Urothelium cell line (cell line): Measurements from ENCODE around the gene SCARB2.

ENCODE experiments used
- DNase-seq: peaks from one replicate; pipeline ENCODE4 v3.0.0; 2011; ENCODE audit warnings: low spot score, mixed read lengths
- FAIRE-seq: peaks from 2 replicates; lab custom pipeline; 2011; peaks lifted over from hg19 to GRCh38; lab: Jason Lieb, UNC

The SCARB2 gene

GRCh38 chr4:76201276-76201675 lies 12.3 kb downstream of the SCARB2 start:
- DNase-seq (no peak), FAIRE-seq (no peak)

DNA sequence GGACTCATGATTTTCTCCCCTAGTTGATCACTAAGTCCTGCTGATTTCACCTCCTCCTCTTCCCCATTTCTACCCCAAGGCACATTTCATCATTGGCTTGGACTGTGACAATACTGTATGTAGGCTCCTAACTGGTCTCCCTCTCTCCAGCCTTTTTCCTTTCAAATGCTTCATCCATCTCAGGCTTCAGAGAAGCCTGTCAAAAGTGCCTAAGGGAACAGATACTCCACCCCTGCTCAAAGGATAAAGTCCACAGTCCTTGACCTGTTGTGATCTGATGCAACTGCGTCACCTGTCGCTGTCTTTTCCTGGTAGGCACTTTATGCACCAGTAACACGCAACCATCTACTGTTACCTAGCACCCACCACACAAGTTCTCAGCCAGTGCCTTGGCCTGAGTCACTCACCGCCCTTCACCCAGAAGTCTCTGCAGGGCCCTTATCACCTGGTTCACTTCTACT lies 12.8 kb downstream of the SCARB2 start:
- DNase-seq (no peak), FAIRE-seq (no peak)

DNA sequence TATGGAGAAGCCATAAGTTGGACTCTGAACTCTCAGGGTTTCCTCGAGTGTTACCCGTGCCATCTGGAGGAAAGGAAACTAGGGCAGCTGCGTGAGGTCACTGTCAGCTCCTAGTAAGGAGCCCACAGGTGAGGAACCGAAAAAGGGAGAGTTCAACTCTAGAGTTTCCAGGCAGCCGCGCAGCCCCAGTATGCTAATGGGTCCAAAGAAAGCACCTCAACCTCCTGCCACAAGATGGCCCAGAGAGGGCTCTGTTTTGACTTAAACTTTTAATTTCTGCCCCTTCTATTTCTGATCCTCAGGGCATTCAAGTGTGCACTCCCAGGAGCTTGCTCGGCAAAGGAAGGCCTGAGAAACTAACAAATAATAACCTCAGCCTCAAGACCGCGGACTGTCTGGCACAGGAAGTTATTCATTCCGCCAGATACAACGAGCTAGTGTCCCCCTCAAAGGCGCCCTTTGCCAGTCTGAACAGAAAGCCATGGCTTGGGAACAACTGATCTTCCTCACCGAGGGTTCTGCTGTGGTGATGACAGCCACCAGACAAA lies 13.9 kb downstream of the SCARB2 start:
- FAIRE-seq (no peak), DNase-seq (no peak)

DNA sequence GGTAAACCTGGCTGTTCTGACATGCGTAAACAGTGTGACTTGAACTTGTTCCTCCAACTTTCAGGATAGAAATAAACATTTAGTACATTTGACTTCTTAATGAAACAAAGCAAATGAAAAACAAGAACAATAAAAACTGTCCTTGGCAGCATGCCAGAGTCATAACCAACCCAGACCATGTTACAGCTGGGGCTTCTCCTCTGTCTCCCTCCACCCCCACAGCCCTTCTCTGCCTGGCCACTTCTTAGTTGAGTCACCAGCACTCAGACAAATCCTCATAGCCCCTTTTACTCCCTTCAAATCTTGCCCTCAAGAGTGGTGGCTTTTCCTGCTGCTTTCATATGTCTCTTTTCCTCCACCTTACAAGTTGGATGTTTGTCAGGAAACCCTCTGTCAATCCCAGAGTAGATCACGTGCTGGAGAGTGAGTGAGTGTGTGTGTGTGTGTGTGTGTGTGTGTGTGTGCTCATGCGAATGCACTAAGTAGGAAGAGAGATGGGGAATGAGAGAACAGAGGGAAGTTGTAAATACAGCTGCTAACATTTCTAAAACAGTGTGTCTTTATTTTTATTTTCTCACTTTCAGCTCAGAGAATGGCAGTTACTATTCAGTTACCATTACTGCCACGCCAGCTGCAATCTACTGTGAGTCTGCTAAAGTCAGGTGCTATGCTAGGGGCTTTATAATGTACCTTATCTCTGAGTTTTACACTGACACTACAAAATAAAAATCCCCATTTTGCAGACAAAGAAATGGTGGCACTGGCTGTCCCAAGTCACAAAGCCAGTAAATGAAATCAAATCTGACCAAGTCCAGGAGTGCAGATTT lies 15.0 kb downstream of the SCARB2 start:
- DNase-seq (peak; percentile 70), FAIRE-seq (no peak)

GRCh38 chr4:76197971-76198410 lies 15.6 kb downstream of the SCARB2 start:
- DNase-seq = peak; percentile 63
- no peak for FAIRE-seq

DNA sequence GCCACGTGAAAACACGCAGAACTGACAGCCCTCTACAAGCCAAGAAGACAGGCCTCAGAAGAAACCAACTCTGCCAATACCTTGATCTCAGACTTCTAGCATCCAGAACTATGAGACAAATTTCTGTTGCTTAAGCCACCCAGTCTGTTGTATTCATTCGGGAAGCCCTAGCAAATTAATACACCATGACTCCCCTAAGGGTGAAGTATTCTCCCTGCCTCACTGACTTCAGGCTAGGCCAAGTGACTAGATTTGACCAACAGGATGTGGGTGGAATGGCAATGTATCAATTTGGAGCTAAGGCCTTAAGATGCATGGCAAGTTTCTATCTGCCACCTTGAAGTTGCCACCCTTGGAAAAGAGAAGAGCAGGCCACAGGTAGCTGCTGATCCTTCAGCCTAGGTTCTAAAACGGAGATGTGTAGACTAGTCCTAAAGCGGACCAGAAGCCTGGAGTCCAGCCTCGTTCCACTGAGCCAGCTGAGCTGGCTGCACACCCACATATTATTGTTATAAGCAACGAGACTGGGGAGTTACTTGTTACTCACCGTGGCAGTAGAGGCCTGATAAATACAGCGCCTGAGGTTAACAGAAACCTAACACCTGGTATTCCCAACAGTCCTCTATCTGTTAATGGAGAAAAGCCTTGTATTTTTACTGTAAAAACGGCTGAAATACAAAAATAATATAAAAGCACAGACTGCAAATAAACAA lies 16.4 kb downstream of the SCARB2 start:
- FAIRE-seq (no peak), DNase-seq (no peak)

DNA sequence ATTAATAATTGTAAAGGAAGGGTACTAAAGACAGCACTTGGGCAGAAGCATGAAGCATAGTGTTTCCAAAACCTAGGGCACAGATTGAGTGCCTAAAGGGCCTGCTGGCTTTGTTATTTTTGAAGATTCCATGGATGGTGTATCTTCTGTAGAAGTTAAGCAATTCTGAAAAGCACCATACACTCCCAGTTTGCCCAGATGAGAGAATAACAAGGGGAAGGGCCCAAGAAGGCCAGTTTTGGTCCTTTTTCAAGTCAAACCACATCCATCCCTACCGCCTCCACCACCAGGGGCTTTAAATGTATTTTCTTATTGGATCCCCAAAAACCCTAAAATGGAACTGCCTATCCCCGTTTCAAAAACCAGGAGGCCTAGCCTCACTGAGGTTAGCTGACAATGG lies 17.2 kb downstream of the SCARB2 start:
- no peak for FAIRE-seq

GRCh38 chr4:76195326-76195725 lies 18.3 kb downstream of the SCARB2 start:
- DNase-seq (no peak), FAIRE-seq (no peak)

More for the DNA sequence above, 17.2 kb downstream of the SCARB2 start:
- DNase-seq = no peak

- FAIRE-seq = no peak
- peak; percentile 30 for DNase-seq
Measured at GRCh38 chr4:76194325-76194724, 19.3 kb downstream of the SCARB2 start.

- DNase-seq (no peak), FAIRE-seq (no peak)
Measured at GRCh38 chr4:76192236-76192635, 21.4 kb downstream of the SCARB2 start.

GRCh38 chr4:76188557-76188956 lies 25.1 kb downstream of the SCARB2 start:
- FAIRE-seq (no peak), DNase-seq (no peak)

DNA sequence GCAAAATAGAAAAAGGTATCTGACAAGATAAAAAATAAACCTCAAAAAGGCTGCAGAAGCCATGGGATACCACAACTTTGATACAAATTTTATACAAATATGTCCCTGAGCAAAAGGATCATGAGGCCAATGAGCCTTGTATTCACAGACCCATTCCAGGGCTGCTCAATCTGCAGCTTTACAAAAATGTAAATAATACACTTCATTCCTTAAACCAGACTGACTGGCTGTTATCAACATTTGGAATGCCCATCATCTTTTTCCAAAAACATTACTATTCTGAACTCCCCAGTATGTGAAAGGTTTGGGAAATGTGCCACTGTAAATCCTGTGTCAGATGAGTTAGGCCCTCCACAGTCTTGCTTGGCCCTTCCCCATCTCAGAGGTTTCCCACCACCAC lies 25.5 kb downstream of the SCARB2 start:
- no peak for FAIRE-seq
- no peak for DNase-seq

DNA sequence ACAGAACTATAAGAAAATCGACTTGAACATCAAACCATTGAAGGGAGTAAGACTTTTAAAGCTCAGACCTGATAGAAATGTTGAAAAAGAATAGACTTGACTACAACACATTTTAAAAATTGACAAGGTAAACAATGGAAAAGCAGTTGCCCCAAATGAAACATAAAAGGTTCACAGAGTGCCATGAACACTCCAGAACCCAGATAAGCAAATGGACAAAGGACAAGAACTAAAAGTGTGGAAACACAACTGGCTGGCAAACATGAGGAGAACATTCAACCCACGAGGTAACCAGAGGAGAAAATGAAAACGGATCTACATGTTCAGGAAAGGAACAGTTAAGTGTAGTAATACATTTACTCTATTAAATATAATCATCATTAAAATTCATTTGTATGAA lies 26.5 kb downstream of the SCARB2 start:
- DNase-seq (no peak), FAIRE-seq (no peak)

DNA sequence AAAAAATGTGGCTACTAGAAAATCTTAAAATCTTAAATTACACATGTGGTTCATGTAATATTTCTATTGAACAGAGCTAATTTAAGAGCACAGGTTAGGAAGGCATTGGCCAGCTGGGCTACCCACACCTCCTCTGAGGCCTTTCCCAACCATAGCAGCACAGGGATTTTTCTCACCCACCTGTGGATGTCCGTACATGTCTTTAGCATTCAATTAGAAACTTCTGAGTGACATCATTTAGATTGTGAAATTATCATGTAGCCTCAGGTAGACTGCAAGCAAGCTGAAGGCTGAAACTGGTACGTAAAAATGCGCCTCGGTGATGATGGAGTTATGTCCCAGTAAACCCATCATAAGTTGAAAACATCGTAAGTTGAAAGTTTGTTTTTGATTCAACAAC lies 31.2 kb downstream of the SCARB2 start:
- no peak for FAIRE-seq
- no peak for DNase-seq

DNA sequence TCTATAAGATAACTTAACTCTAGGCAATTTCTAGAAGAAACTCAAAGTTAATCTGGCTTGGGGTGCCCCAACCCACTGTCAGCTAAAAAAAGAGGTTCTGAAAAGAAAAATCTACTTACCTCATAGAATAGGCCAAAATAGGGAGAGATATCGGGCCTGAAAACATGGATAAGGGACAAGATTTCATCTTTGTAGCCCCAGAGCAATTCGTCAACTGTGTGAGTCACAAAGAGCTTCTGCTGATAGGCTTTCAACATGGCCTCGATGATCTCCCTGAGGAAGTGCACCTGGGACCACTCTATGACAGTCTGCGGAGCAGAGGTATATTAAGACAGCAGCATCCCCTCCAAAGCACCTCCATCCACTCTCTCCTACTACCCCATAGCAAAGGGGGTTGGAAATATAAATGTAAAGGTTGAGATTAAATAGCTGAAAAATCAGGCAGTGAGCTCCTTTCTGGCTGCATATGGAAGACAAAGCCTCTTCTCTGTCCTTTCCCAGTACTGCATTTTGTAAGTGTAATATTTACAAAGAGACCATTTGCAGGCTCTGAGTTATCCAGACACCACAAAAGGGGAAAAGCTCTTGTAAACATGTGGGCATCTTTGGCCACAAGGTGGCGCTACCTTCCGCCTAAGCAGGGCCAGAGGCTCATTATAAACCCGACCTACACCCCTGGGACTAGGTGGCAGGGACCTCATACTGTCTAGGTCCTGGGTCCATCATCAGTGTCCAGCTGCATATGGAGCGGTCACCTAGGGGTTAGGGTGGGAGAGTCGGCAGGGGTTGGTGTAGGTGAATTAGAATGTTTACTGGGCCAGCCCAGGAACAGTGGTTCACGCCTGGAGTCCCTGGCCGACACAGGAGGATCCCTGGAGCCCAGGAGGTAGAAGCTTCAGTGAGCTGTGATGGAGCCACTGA lies 34.0 kb downstream of the SCARB2 start:
- peak; percentile 80 for DNase-seq

GRCh38 chr4:76178296-76178695 lies 35.3 kb downstream of the SCARB2 start:
- FAIRE-seq = no peak

More for the DNA sequence above, 34.0 kb downstream of the SCARB2 start:
- FAIRE-seq = peak; percentile 55

GRCh38 chr4:76177709-76178108 lies 35.9 kb downstream of the SCARB2 start:
- no peak for FAIRE-seq
- DNase-seq = no peak

More at GRCh38 chr4:76178296-76178695, 35.3 kb downstream of the SCARB2 start:
- no peak for DNase-seq

DNA sequence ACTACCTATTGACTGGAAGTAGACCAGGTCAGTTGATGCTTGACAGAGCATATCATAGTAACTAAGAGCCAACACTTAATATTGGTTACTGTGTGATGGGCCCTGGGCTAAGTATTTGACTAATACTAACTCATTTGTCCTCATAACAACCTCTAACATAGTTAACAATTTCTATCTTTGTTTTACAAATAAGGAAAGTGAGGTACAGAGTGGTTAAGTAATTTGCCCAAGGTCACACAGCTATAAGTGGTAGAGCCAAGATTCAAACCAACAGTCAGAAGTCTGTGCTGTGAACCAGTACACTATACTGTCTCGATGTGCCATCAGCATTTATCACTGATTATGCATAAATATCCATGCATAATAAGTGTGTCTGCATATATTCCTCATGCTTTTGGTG lies 38.3 kb downstream of the SCARB2 start:
- DNase-seq (no peak), FAIRE-seq (no peak)

- DNase-seq (no peak), FAIRE-seq (no peak)
Measured at GRCh38 chr4:76174216-76174615, 39.4 kb downstream of the SCARB2 start.

DNA sequence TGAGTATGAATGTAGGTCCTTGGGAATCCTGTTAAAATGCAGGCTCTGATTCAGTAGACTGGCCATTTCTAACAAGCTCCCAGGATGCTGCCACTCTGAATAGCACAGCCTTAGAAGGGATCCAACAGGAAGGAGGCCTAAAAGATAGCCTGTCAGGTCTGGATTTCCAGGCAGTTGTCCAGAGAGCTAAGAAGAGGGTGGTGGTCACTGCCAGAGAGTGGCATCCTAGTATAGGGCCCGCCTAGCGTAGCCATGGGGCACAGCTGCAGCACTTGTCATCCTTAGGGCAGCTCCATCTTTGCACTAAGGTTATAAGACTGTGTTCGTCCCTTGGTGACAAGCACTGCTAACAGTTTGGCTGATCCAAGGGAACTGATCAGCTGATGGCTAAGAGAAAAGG lies 44.9 kb downstream of the SCARB2 start:
- DNase-seq (no peak), FAIRE-seq (no peak)

GRCh38 chr4:76166480-76166879 lies 47.1 kb downstream of the SCARB2 start:
- no peak for FAIRE-seq
- no peak for DNase-seq
